ENCODE measurements around the gene PLXNA4.

The PLXNA4 gene

GRCh38 chr7:132154248-132154647 lies 422.0 kb downstream of the PLXNA4 start:
- no peak for TF ChIP-seq GATA3 (IDR thresholded peaks at IDR 0.05; ENCODE audit: low read depth, low read length)
- TF ChIP-seq GATA2 (IDR thresholded peaks at IDR 0.05; ENCODE audit: low read depth, low read length) = no peak

GRCh38 chr7:132152131-132152889 lies 424.0 kb downstream of the PLXNA4 start:
- TF ChIP-seq GATA2 (IDR thresholded peaks at IDR 0.05; ENCODE audit: low read depth, low read length) = no peak
- TF ChIP-seq GATA3 (IDR thresholded peaks at IDR 0.05; ENCODE audit: low read depth, low read length) = no peak

GRCh38 chr7:132150711-132151110 lies 425.6 kb downstream of the PLXNA4 start:
- TF ChIP-seq GATA3 (IDR thresholded peaks at IDR 0.05; ENCODE audit: low read depth, low read length) (no peak), GATA2 (IDR thresholded peaks at IDR 0.05; ENCODE audit: low read depth, low read length) (no peak)

- TF ChIP-seq GATA2 (IDR thresholded peaks at IDR 0.05; ENCODE audit: low read depth, low read length) (no peak), GATA3 (IDR thresholded peaks at IDR 0.05; ENCODE audit: low read depth, low read length) (no peak)
Observed at GRCh38 chr7:132149436-132150304, 426.6 kb downstream of the PLXNA4 start.

- TF ChIP-seq GATA2 (IDR thresholded peaks at IDR 0.05; ENCODE audit: low read depth, low read length) (no peak), GATA3 (IDR thresholded peaks at IDR 0.05; ENCODE audit: low read depth, low read length) (no peak)
Observed at GRCh38 chr7:132148876-132149275, 427.4 kb downstream of the PLXNA4 start.

- no peak for TF ChIP-seq GATA2 (IDR thresholded peaks at IDR 0.05; ENCODE audit: low read depth, low read length)
- TF ChIP-seq GATA3 (IDR thresholded peaks at IDR 0.05; ENCODE audit: low read depth, low read length) = no peak
Observed at GRCh38 chr7:132145466-132145865, 430.8 kb downstream of the PLXNA4 start.

GRCh38 chr7:132145063-132145462 lies 431.2 kb downstream of the PLXNA4 start:
- no peak for TF ChIP-seq GATA2 (IDR thresholded peaks at IDR 0.05; ENCODE audit: low read depth, low read length)

- TF ChIP-seq GATA3 (IDR thresholded peaks at IDR 0.05; ENCODE audit: low read depth, low read length) (no peak), GATA2 (IDR thresholded peaks at IDR 0.05; ENCODE audit: low read depth, low read length) (no peak)
Observed at GRCh38 chr7:132142006-132142405, 434.3 kb downstream of the PLXNA4 start.

GRCh38 chr7:132141109-132141508 lies 435.2 kb downstream of the PLXNA4 start:
- no peak for TF ChIP-seq GATA2 (IDR thresholded peaks at IDR 0.05; ENCODE audit: low read depth, low read length)
- TF ChIP-seq GATA3 (IDR thresholded peaks at IDR 0.05; ENCODE audit: low read depth, low read length) = no peak

GRCh38 chr7:132140341-132140740 lies 435.9 kb downstream of the PLXNA4 start:
- TF ChIP-seq GATA2 (IDR thresholded peaks at IDR 0.05; ENCODE audit: low read depth, low read length) (no peak), GATA3 (IDR thresholded peaks at IDR 0.05; ENCODE audit: low read depth, low read length) (no peak)

GRCh38 chr7:132138817-132139216 lies 437.5 kb downstream of the PLXNA4 start:
- no peak for TF ChIP-seq GATA2 (IDR thresholded peaks at IDR 0.05; ENCODE audit: low read depth, low read length)
- no peak for TF ChIP-seq GATA3 (IDR thresholded peaks at IDR 0.05; ENCODE audit: low read depth, low read length)

- TF ChIP-seq GATA3 (IDR thresholded peaks at IDR 0.05; ENCODE audit: low read depth, low read length) = no peak
- no peak for TF ChIP-seq GATA2 (IDR thresholded peaks at IDR 0.05; ENCODE audit: low read depth, low read length)
Observed at GRCh38 chr7:132137681-132138080, 438.6 kb downstream of the PLXNA4 start.

GRCh38 chr7:132135746-132136385 lies 440.4 kb downstream of the PLXNA4 start:
- TF ChIP-seq GATA3 (IDR thresholded peaks at IDR 0.05; ENCODE audit: low read depth, low read length) = no peak
- no peak for TF ChIP-seq GATA2 (IDR thresholded peaks at IDR 0.05; ENCODE audit: low read depth, low read length)

GRCh38 chr7:132134814-132135445 lies 441.3 kb downstream of the PLXNA4 start:
- no peak for TF ChIP-seq GATA3 (IDR thresholded peaks at IDR 0.05; ENCODE audit: low read depth, low read length)
- TF ChIP-seq GATA2 (IDR thresholded peaks at IDR 0.05; ENCODE audit: low read depth, low read length) = no peak

Measured in SH-SY5Y (cell line).